AG08395 (cell line): ENCODE measurements around the gene SRRM2.

Source experiments
- DNase-seq: peaks from one replicate; pipeline ENCODE4 v3.0.0; 2012; ENCODE audit warnings: mixed read lengths, low spot score

SRRM2 gene

DNA sequence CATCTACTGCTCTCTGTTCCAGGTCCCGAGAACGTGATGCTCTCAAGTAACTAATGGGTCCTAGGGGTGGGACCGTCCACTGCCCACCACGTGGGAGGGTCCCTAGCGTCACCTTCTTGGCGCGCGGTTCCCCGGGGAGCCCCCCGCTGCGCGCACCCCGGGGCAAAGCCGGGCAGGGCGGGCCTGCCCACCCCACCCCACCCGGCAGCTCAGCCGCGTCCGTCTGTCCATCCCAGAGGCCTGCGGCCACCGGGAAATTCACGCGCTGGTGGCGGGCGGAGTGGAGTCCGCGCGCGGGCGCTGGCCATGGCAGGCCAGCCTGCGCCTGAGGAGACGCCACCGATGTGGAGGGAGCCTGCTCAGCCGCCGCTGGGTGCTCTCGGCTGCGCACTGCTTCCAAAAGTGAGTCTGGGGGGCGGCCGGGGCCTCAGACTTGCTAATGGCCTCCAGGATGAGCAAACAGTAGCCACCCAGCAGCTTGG, 46.3 kb downstream of the SRRM2 start:
- DNase-seq: no peak

DNA sequence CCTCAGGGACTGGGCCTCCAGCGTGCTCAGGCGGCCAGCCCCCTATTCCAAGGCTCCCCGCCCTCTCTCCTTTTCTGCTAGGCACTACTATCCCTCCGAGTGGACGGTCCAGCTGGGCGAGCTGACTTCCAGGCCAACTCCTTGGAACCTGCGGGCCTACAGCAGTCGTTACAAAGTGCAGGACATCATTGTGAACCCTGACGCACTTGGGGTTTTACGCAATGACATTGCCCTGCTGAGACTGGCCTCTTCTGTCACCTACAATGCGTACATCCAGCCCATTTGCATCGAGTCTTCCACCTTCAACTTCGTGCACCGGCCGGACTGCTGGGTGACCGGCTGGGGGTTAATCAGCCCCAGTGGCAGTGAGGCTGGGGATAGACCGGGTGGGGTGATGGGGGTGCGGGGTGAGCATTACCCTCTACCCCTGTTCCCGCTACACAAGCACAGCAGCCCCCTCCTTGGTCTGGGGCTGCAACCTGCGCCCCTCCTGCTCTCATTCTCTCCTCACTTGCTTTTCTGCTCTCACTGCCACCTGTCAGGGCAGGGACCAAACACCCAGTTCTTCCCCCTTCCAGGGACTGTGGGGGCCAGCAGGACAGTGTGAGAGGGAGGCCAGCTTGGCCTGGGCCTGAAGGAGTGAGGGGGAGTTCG, 46.9 kb downstream of the SRRM2 start:
- no peak for DNase-seq

DNA sequence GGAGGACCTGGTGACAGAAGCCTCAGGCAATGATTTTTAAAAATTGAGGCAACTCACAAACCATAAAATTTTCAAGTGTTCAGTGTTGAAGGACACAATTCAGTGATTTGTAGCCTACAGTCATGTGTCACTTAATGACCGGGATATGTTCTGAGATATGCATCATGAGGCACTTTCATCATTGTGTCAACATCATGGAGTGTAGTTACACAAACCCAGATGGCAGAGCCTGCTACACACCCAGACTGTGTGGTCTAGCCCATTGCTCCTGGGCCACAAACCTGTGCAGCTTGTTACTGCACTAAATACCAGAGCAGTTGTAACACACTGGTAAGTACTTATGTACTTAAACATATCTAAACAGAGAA, 47.4 kb downstream of the SRRM2 start:
- DNase-seq: no peak

DNA sequence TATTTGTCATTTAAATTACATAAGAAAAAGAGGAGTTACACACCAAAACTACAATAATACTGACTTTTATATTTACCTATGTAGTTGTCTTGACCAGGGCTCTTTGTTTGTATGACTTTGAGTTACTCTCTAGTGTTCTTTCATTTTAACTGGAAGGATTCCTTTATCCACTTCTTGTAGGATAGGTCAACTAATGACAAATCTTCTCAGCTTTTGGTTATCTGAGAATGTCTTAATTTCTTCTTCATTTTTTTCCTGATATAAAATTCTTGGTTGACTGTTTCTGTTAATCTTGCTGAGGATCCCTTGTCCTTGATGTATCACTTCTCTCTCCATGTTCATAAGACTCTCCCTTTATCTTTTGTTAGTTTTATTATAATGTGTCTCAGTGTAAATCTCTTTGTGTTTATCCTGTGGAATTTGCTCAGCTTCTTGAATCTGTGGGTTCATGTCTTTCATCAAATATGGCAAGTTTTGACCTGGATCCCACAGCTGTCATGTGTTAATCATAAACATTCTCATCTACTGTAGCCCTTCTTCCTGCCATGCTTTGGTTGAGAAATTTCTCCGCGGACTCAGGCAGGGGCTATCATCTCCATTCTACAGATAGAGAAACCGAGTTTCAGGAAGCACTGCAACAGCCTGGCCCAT, 51.2 kb downstream of the SRRM2 start:
- DNase-seq: no peak

DNA sequence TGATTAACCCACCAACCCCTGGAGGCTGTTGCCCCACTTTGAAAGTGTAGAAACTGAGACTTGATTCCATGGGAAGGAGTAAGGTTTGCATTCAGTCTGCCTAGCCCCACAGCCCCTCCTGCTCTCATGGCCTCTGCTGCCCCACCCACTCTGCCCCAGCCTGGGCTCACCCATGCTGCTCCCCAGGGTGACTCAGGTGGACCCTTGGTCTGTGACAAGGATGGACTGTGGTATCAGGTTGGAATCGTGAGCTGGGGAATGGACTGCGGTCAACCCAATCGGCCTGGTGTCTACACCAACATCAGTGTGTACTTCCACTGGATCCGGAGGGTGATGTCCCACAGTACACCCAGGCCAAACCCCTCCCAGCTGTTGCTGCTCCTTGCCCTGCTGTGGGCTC, 52.3 kb downstream of the SRRM2 start:
- DNase-seq: no peak

DNA sequence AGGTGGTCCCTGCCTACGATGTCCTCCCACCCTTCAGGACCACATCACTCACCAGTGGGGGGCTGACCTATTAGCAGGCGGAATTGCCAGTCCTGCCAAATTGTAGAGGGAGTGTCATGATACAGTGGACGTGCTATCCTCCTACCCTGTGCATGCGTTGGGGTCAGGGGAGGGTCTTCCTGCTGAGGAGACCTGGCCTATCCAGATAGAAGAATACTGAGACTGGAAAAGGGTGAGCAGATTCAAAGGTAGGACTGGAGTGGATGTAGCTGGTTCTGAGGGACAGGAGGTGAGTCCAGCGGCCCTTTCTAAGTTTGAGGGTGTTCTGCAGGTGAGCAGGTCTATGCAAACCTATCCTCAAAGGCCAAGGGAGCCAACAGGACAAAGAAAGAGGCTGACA, 53.8 kb downstream of the SRRM2 start:
- no peak for DNase-seq

DNA sequence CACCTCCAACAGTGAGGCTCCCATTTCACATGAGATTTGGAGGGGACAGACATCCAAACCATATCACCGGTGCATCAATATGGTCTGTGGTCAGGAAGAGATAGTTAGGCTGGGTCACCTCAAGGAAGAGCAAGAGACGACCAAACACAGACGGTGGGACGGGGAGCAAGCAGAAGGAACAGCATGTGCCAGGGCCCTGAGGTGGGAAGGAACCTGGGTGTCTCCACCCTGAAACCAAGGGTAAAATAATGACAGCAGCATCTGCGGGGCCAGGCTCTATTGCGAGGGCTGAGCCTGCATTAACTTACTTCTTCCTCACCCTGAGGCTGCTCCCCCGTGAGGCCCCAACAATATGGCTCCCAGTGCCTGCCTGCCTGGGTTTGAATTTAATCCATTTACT, 55.7 kb downstream of the SRRM2 start:
- no peak for DNase-seq

DNA sequence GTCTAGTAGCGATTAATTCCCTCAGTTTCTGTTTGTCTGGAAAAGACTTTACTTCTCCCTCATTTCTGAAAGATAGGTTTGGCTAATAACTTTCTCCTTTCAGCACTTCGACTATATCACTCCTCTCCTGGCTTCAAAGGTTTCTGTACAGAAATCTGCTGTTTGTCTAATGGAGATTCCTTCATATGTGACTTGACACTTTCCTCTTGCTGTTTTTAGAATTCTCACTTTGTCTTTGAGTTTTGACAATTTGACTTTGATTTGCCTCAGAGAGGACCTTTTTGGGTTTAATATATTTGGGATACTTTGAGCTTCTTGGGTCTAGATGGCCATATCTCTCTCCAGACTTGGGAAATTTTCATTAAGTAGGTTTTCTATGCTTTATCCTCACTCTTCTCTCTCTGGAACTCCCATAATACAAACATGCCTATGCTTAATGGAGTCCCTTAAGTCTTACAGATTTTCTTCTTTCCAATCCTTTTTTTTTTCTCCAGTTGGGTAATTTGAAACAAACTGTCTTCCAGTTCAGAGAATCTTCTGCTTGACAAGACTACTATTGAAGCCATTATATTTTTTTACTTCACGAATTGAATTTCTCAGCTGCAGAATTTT, 56.8 kb downstream of the SRRM2 start:
- no peak for DNase-seq

DNA sequence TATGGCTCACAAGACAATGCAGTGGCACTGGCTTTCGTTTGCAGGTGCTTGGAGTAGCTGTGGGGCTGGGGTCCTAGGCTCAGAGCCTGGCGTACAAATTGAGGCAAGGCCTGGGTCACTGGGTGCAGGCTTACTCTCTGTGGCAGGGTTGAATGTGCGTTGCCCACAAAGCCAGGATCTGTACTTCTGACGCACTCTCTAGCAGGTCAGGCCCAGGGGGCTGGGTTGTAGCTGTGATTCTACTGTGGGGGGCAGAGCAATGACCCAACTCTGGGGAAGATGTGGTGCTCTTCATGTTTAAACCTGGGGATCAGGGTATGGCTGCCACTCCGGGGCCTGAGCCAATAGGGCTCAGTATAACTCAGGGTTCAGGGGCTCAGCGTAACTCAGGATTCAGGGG, 58.2 kb downstream of the SRRM2 start:
- DNase-seq: no peak

DNA sequence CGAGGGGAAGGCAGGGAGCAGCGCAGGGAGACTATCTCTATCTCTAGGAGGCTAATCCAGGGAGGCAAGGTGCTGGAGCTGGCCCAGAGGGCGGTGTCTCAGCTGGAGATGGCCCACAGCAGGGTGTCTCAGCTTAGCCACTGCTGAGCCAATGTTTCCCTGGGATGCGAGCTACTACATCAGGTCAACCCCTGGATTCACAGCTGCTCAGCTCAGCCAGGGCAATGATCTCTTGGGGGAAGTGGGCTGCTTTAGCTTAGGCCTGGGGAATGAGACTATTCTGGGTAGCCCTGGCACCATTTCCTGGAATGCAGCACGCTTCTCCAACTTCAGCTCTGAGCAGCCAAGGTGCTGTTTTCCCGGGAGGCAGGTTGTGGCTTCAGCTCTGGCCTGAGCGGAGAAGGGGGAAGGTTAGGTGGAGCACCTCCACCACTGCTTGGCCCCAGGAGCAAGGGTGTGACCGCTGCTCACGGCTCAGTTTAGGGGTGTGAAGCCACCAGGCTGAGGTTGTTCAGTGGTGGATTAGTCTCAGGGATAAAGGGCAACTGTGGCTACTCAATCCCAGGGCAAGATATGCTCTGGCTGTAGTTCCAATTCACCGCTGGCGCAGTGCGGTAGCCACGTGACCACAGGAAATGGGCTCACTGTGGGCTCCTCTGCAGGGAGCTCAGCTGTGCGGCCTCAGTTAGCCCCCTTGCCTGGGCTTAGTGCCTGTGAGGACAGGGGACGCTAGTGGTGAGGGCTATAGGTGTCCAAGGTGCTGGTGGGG, 59.4 kb downstream of the SRRM2 start:
- no peak for DNase-seq

DNA sequence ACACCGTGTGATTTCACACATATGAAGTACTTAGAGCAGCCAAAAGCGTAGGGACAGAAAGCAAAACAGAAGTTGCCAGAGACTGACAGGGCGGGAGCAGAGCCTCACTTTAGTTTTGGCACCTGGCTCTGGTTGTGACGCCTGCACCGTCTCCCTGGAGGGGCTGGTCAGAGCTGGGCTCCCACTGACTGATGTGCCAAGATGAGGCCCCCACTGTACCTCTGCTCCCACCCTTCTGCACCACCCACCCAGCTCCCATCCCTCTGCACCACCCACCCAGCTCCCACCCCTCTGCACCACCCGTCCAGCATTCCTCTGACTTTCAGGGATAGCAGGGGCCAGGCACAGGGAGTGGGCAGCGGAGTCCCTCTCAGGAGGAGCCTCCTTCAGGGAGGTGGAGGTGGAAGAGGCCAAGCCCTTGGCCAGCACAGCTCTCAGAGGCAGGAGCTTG, 61.4 kb downstream of the SRRM2 start:
- DNase-seq: no peak

DNA sequence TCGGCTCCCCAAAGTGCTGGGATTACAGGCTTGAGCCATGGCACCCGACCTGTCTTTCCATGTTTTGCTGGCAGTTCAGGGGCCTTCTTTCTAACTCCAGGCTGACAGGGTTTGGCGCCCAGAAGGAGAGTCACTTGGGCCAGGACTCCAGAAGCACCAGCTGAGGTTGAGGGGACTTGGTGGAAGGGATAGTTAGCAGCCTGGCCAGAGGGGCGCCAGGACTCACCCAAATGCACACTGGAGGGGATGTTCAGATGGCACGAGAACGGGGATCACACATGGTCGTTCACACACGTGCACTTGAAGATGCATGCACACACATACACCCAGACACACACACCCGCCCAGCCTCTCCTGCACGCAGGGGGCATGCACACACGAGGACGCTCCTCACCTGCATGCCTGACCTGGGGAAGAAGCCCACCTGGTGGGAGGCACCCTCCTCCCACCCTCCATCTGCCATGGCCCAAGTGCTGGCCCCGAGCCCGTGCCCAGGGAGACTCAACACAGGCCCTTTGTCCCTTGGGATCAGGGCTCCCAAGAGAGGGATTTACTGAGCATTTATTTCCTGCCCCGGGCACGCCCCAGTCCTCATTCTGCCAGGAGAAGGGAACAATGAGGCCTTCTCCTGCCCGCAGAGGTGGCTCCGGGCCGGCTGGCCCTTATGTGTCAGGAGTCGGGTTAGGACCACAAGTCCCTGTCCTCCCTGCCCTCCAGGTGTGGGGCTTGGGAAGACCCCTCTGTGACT, 62.3 kb downstream of the SRRM2 start:
- no peak for DNase-seq

DNA sequence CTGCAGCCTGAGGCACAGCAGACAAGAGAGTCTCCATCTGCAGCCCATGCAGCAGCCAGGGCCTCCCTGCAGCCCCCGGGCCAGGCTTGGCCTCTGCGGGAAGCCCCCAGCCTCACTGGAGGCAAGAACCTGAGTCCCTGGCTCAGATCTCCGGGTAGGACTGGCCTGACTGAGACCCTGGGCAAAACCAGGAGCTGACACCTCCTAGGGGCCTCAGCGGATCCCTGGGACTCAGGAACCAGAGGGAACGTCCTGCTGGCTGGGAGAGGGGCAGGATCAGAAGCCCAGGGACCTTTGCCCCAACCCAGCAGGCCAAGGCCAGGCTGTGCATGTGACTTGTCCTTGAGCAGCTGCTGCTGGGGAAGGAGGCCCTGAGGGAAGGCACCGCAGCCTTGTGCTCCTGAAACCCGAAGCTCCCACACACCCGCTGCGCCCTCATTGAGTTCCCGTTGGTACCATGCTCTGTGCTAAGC, 62.9 kb downstream of the SRRM2 start:
- DNase-seq: no peak

DNA sequence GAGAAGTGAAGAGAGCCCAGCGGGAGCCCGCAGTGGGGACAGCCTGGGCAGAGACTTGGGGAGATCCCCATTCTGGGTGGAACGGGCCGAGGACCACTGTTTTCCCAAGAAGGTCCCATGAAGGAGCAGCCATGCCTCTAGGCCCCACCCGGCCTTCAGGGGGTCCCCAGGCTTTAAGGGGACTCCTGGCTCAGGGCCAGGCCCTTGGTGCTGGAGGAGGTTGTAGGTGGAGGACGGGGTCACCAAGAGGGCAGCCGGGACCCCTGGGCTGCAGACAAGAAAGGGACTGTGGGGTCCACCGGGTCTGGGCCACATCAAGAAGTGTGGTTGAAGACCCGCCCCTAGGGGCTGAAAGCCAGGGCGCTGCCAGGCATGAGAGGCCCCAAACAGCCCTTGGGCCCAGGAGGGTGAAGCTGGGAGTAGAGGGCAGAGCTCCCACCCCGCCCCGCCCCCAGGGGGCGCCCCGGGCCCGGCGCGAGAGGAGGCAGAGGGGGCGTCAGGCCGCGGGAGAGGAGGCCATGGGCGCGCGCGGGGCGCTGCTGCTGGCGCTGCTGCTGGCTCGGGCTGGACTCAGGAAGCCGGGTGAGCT, 64.4 kb downstream of the SRRM2 start, which contains the start of gene PRSS21:
Gene PRSS21, plus strand, starts transcription at position 487 of the 589 bp plus-strand sequence. Its CDS starts 32 bp downstream, at position 519.
- DNase-seq: no peak

DNA sequence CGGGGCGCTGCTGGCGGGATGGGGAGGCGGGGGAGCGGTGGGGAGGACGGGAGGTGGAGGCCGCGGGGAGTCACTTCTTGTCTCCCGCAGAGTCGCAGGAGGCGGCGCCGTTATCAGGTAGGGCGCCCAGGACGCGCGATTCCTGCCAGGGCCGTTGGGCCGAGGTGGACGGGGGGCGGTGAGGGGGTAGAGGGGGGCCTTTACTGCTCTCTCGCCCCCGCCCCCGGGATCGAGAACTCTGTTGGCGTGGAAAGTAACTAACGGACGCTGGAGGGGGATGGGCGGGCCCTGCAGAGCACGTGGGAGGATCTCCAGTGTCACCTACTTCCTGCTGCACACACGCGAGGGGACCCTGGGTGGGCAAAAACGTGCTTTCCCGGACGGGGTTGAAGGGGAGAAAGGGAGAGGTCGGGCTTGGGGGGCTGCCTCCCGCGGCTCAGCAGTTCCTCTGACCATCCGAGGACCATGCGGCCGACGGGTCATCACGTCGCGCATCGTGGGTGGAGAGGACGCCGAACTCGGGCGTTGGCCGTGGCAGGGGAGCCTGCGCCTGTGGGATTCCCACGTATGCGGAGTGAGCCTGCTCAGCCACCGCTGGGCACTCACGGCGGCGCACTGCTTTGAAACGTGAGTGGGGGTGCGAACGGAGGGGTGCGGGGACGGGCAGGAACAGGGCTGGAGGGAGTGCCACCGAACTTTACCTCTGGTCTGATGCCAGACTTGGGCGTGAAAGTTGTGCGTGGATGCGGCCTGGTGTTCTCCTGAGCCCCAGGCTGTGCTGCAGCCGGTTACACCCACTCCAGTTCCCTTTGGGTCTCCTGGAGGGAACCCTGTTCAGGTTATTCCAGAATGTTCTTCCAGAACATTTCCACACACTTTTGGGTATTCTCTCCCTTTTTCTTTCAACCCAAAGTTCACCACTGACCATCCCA, 65.2 kb downstream of the SRRM2 start:
- DNase-seq: no peak

DNA sequence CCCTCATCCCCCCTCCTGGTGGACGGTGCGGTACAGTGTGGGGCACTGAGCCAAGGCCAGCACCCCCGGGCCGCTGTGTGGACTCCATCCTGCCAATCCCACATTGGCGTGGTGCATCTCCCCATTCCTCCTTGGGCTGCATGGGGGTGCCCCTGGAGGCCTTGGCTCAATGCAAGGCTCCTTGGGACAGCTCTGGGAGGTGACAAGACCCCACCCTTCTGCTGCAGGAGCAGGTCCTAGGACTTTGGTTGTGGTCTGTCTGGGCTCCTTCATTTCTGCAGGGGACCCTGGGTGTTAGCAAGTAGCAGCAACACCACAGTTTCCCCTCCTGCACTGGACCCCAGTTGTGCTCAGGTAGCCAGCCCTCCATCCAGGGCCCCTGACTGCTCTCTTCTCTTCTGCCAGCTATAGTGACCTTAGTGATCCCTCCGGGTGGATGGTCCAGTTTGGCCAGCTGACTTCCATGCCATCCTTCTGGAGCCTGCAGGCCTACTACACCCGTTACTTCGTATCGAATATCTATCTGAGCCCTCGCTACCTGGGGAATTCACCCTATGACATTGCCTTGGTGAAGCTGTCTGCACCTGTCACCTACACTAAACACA, 65.9 kb downstream of the SRRM2 start:
- no peak for DNase-seq

DNA sequence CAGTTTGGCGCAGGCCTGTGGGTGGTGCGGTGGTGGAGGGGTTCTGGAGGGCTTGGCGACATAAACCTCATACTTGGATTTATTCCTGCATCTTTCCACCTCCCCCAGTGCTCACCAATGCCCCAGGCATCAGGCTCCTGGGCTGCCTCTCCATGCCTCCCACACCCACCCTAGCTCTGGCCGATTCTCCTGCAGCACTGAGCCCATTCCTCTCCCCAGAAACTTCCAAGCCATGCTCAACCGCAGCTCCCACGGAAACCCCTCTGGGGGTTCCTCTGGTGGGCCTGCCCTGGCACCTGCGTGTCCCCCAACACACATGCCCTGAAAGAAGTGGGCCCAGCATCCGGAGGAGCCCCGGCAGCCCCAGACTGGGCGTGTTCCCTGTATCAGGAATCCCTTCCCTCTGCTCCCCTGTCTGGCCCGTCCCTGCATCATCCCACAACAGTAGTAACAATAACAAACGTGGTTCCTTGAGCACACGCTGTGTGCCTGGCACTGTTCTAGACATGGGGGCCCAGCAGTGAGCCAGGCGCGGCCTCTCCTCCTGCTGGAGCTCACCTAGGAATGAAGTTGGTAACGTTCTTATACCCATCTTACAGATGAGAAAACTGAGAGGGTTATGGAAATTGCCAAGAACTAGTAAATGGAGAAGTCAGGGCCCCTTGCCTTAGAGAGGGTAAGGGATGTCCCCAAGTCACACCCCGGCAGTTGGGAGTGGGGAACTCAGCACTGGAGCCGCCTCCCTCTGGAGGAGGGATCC, 66.9 kb downstream of the SRRM2 start:
- DNase-seq: no peak

DNA sequence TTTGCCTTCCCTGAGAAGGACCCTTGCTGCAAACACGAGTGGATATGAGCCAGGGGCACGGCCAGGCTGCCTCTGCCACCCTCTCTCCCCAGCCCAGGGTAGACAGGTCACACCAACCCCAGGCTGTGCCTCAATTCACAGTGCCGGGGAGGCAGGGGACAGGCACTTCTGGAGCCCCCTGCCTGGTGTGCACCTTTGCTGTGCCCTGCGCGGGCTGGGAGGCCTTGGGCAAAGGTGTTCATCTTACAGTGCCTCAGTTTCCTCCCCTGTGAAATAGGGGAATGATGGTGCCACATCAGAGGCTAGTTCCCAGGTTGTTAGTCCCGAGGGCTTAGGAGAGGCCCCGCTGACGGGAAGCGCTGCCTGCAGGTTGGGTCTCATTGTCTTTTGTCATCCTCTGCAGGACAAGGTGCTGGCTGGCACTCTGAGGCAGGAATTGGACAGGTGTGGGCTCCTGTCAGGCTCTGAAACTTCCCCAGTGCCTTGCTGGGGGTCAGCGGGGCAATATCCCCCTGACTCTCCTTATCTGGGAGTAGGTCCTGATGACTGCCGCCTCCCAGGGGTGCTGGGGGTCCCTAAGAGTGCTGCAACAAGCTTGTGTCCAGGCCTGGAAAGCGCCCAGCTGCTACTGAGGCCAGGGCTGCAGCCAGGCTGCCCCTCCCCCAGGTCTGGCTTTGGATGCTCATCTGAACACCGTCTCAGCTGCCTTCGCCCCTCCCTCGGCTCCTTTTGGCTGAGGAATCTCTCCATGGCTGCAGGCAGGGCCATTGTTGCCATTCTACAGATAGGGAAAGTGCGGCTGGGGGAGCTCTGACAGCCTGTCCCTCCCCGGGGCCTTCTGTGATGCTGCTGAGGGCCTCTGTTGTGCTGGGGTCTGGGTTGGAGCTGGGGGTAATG, 67.7 kb downstream of the SRRM2 start:
- no peak for DNase-seq
